ENCODE data around the gene GJB5. TPM values are rescaled to one million over a fixed set of nuclear protein-coding genes. Genes with fewer than 3 reads are reported as not detected.
A peak's percentile ranks its signal among the peaks of the same experiment; 100 is the strongest.

Gene GJB5
- total RNA-seq, 1 donor from 2014 or later: not detected

DNA sequence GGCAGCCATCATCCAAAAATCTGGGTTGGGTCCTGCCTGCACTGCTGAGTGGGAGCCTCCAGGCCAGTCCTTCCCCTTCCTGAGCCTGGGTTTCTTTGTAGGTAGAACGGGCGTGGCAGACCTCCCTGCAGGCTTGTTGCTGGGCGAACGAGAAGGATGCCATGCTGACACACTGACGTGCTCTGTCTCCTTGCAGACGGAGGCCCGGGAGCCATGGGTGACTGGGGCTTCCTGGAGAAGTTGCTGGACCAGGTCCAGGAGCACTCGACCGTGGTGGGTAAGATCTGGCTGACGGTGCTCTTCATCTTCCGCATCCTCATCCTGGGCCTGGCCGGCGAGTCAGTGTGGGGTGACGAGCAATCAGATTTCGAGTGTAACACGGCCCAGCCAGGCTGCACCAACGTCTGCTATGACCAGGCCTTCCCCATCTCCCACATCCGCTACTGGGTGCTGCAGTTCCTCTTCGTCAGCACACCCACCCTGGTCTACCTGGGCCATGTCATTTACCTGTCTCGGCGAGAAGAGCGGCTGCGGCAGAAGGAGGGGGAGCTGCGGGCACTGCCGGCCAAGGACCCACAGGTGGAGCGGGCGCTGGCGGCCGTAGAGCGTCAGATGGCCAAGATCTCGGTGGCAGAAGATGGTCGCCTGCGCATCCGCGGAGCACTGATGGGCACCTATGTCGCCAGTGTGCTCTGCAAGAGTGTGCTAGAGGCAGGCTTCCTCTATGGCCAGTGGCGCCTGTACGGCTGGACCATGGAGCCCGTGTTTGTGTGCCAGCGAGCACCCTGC lies 39.3 kb downstream of the GJB5 start:
- no peak overlapping the region for H3K27ac Mint-ChIP-seq (ENCODE audit: unreplicated experiment)
- peaks cover 7% of the 10 kb centered on the region for H3K27me3 Mint-ChIP-seq (ENCODE audit: low read depth)
- H3K4me1 Mint-ChIP-seq (ENCODE audit: low read depth): peaks cover 37% of the 10 kb centered on the region
- H3K4me3 Mint-ChIP-seq (ENCODE audit: unreplicated experiment): peak overlapping the region; percentile 29
- no peak for DNase-seq (ENCODE audit: low spot score)
- TF ChIP-seq, protein P1, sequence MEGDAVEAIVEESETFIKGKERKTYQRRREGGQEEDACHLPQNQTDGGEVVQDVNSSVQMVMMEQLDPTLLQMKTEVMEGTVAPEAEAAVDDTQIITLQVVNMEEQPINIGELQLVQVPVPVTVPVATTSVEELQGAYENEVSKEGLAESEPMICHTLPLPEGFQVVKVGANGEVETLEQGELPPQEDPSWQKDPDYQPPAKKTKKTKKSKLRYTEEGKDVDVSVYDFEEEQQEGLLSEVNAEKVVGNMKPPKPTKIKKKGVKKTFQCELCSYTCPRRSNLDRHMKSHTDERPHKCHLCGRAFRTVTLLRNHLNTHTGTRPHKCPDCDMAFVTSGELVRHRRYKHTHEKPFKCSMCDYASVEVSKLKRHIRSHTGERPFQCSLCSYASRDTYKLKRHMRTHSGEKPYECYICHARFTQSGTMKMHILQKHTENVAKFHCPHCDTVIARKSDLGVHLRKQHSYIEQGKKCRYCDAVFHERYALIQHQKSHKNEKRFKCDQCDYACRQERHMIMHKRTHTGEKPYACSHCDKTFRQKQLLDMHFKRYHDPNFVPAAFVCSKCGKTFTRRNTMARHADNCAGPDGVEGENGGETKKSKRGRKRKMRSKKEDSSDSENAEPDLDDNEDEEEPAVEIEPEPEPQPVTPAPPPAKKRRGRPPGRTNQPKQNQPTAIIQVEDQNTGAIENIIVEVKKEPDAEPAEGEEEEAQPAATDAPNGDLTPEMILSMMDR (IDR thresholded peaks at IDR 0.05): no peak
- no peaks in the 10 kb centered on the region for H3K9me3 Mint-ChIP-seq (ENCODE audit: low read depth)
- H3K36me3 Mint-ChIP-seq (ENCODE audit: low read depth): peaks cover 14% of the 10 kb centered on the region

DNA sequence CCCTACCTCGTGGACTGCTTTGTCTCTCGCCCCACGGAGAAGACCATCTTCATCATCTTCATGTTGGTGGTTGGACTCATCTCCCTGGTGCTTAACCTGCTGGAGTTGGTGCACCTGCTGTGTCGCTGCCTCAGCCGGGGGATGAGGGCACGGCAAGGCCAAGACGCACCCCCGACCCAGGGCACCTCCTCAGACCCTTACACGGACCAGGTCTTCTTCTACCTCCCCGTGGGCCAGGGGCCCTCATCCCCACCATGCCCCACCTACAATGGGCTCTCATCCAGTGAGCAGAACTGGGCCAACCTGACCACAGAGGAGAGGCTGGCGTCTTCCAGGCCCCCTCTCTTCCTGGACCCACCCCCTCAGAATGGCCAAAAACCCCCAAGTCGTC lies 39.9 kb downstream of the GJB5 start:
- peak overlapping the region; percentile 10 for H3K4me3 Mint-ChIP-seq (ENCODE audit: unreplicated experiment)
- TF ChIP-seq, protein P1 (IDR thresholded peaks at IDR 0.05): no peak
- peaks cover 37% of the 10 kb centered on the region for H3K4me1 Mint-ChIP-seq (ENCODE audit: low read depth)
- peaks cover 7% of the 10 kb centered on the region for H3K27me3 Mint-ChIP-seq (ENCODE audit: low read depth)
- no peaks in the 10 kb centered on the region for H3K9me3 Mint-ChIP-seq (ENCODE audit: low read depth)
- DNase-seq (ENCODE audit: low spot score): no peak
- peaks cover 14% of the 10 kb centered on the region for H3K36me3 Mint-ChIP-seq (ENCODE audit: low read depth)
- H3K27ac Mint-ChIP-seq (ENCODE audit: unreplicated experiment): no peak overlapping the region

DNA sequence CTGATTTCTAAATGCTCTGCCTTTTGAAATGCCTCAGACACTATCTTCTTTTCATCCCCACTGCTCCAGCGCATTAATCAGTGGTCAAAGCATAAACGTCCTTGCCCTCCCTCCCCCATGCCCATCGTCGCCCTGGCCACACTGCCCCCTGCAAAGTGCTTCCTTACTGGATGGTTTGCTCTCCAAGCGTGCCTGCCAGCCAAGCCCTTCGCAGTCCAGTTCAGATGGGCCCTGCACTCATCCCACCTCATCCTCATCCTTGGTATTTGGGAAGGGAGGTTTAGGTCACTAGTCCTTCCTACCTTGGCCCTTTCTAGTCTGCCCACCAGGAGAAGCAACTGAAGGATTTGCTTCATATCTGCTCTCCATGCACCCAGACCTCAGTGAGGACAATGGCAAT lies 41.1 kb downstream of the GJB5 start:
- Mint-ChIP-seq H3K4me3 (ENCODE audit: unreplicated experiment) (peak overlapping the region; percentile 14), H3K27me3 (ENCODE audit: low read depth) (peaks cover 7% of the 10 kb centered on the region), H3K36me3 (ENCODE audit: low read depth) (peaks cover 14% of the 10 kb centered on the region), H3K27ac (ENCODE audit: unreplicated experiment) (no peak overlapping the region), H3K4me1 (ENCODE audit: low read depth) (peaks cover 32% of the 10 kb centered on the region), H3K9me3 (ENCODE audit: low read depth) (no peaks in the 10 kb centered on the region)
- DNase-seq (ENCODE audit: low spot score): no peak
- TF ChIP-seq, protein P1 (IDR thresholded peaks at IDR 0.05): no peak

DNA sequence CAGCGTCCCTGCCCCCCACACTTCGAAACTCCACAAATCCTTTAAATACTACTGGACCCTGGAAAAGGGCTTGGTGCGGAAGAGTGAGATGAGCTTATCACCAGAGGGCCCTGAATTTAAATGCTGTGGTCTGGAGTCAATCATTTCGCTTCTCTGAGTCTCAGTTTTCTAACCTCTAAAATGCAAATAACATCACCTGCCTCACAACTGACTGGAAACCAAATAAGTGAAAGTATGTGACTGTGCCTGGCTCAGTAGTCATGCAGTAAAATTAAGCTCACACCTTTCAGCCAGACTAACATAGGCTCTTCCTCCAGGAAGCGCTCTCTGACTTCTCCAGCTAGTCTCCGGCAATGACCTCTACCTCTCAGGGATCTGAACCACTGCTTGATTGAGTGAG lies 42.1 kb downstream of the GJB5 start:
- Mint-ChIP-seq H3K27me3 (ENCODE audit: low read depth) (peaks cover 7% of the 10 kb centered on the region), H3K36me3 (ENCODE audit: low read depth) (peaks cover 14% of the 10 kb centered on the region), H3K4me1 (ENCODE audit: low read depth) (peaks cover 22% of the 10 kb centered on the region), H3K9me3 (ENCODE audit: low read depth) (no peaks in the 10 kb centered on the region), H3K4me3 (ENCODE audit: unreplicated experiment) (no peak overlapping the region), H3K27ac (ENCODE audit: unreplicated experiment) (no peak overlapping the region)
- TF ChIP-seq, protein P1 (IDR thresholded peaks at IDR 0.05): no peak
- no peak for DNase-seq (ENCODE audit: low spot score)

DNA sequence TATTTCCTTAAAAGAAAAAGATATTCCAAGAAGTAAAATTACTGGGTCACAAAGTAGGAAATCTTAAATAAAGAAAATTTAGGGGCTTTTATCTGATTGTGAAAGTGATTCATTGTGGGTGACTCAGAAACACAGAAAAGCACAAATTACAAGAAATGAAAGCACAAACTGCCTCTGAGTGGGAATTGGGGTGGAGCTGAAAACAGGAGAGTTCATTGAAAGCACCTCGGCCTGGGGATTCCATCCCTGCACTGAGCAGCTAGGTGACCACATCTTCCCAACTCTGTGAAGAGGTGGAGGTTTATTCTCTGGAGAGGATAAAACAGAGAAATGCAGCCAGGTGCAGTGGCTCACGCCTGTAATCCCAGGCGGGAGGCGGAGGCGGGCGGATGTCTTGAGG lies 45.4 kb downstream of the GJB5 start:
- Mint-ChIP-seq H3K9me3 (ENCODE audit: low read depth) (peaks cover 7% of the 10 kb centered on the region), H3K27ac (ENCODE audit: unreplicated experiment) (no peak overlapping the region), H3K27me3 (ENCODE audit: low read depth) (peaks cover 1% of the 10 kb centered on the region), H3K4me3 (ENCODE audit: unreplicated experiment) (no peak overlapping the region), H3K4me1 (ENCODE audit: low read depth) (peaks cover 6% of the 10 kb centered on the region), H3K36me3 (ENCODE audit: low read depth) (peaks cover 11% of the 10 kb centered on the region)
- no peak for DNase-seq (ENCODE audit: low spot score)
- TF ChIP-seq, protein P1 (IDR thresholded peaks at IDR 0.05): no peak
